ENCODE results near the gene BRCC3.

- TF ChIP-seq CTCF (IDR thresholded peaks at IDR 0.05; ENCODE audit: low read length) (no peak), EZH2phosphoT487 (IDR thresholded peaks at IDR 0.05; ENCODE audit: low read length) (no peak)
Measured at GRCh38 chrX:155046129-155046810, 25.0 kb upstream of the BRCC3 start.

All from MM.1S (cell line).